ENCODE measurements around the gene FBXL19. TPM values are rescaled to one million over a fixed set of nuclear protein-coding genes. Genes with fewer than 3 reads are reported as not detected.
A peak's percentile ranks its signal among the peaks of the same experiment; 100 is the strongest.

The FBXL19 gene
- total and polyA plus RNA-seq, 2 of the 13 experiments (the other 11 are each of a cell fraction or from before 2014, with no cell fraction given) = 6.0 to 13.7 TPM

DNA sequence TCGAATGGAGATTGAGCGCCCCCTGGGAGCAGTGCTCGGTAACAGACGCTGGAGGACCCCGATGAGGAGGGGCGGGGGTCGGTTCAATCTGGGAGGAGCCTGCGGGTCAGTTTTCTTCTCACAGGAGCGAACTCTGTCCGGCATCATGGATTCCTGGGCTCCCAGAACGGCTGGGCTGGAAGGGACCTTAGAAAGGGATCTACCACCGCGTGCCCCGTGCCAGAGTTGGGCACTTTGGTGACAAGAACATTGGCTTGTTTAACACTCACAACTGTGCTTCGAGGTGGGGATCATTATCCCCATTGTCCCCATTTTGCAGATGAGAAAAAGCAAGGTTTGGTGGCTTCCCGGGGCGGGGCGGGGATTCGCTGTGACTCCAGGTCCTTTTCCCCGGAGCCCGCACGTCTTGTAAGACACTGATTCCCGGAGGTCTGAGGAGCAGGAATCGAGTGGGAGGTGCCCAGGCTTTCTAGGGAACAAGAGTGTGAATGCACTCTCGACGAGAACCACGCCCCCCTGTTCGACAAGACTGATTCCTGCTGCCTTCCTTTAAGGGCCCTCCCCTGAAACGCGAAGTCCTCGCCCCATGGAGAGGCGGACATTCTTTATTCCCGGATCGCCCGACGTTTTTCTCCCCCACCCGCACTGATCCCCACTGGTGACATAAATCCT is 1.5 kb upstream of the FBXL19 start (continued):
- TF ChIP-seq PRMT3 (CRISPR knock-in tag; IDR thresholded peaks at IDR 0.05; ENCODE audit: borderline replicate concordance, low read depth) (no peak), ZNF713 (CRISPR knock-in tag; IDR thresholded peaks at IDR 0.05) (no peak), ZSCAN31 (CRISPR knock-in tag; IDR thresholded peaks at IDR 0.05; ENCODE audit: low read depth) (no peak; the same call in none of the 2 replicates), REPIN1 (CRISPR knock-in tag; IDR thresholded peaks at IDR 0.05; ENCODE audit: borderline replicate concordance, low read depth) (peak; percentile 47; the same call in 1 of the 2 replicates), PHF5A (CRISPR knock-in tag; IDR thresholded peaks at IDR 0.05; ENCODE audit: low read depth, unreplicated experiment) (no peak), PBX2 (CRISPR knock-in tag; IDR thresholded peaks at IDR 0.05) (no peak), RNF219 (CRISPR knock-in tag; IDR thresholded peaks at IDR 0.05) (no peak), CREB1 (IDR thresholded peaks at IDR 0.05) (no peak), CREB1 (CRISPR knock-in tag; IDR thresholded peaks at IDR 0.05) (no peak), CEBPZ (IDR thresholded peaks at IDR 0.05; ENCODE audit: low read length) (no peak), SIN3B (IDR thresholded peaks at IDR 0.05; ENCODE audit: low read length) (no peak; the same call in 1 of the 2 replicates), ZNF264 (CRISPR knock-in tag; IDR thresholded peaks at IDR 0.05) (no peak)
- TF ChIP-seq, protein P1, sequence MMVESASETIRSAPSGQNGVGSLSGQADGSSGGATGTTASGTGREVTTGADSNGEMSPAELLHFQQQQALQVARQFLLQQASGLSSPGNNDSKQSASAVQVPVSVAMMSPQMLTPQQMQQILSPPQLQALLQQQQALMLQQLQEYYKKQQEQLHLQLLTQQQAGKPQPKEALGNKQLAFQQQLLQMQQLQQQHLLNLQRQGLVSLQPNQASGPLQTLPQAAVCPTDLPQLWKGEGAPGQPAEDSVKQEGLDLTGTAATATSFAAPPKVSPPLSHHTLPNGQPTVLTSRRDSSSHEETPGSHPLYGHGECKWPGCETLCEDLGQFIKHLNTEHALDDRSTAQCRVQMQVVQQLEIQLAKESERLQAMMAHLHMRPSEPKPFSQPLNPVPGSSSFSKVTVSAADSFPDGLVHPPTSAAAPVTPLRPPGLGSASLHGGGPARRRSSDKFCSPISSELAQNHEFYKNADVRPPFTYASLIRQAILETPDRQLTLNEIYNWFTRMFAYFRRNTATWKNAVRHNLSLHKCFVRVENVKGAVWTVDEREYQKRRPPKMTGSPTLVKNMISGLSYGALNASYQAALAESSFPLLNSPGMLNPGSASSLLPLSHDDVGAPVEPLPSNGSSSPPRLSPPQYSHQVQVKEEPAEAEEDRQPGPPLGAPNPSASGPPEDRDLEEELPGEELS (CRISPR knock-in tag; IDR thresholded peaks at IDR 0.05) = no peak; the same call in 1 of the 2 replicates
- TF ChIP-seq, protein P2, sequence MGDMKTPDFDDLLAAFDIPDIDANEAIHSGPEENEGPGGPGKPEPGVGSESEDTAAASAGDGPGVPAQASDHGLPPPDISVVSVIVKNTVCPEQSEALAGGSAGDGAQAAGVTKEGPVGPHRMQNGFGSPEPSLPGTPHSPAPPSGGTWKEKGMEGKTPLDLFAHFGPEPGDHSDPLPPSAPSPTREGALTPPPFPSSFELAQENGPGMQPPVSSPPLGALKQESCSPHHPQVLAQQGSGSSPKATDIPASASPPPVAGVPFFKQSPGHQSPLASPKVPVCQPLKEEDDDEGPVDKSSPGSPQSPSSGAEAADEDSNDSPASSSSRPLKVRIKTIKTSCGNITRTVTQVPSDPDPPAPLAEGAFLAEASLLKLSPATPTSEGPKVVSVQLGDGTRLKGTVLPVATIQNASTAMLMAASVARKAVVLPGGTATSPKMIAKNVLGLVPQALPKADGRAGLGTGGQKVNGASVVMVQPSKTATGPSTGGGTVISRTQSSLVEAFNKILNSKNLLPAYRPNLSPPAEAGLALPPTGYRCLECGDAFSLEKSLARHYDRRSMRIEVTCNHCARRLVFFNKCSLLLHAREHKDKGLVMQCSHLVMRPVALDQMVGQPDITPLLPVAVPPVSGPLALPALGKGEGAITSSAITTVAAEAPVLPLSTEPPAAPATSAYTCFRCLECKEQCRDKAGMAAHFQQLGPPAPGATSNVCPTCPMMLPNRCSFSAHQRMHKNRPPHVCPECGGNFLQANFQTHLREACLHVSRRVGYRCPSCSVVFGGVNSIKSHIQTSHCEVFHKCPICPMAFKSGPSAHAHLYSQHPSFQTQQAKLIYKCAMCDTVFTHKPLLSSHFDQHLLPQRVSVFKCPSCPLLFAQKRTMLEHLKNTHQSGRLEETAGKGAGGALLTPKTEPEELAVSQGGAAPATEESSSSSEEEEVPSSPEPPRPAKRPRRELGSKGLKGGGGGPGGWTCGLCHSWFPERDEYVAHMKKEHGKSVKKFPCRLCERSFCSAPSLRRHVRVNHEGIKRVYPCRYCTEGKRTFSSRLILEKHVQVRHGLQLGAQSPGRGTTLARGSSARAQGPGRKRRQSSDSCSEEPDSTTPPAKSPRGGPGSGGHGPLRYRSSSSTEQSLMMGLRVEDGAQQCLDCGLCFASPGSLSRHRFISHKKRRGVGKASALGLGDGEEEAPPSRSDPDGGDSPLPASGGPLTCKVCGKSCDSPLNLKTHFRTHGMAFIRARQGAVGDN (CRISPR knock-in tag; IDR thresholded peaks at IDR 0.05) = peak; percentile 68
- TF ChIP-seq, protein P3, sequence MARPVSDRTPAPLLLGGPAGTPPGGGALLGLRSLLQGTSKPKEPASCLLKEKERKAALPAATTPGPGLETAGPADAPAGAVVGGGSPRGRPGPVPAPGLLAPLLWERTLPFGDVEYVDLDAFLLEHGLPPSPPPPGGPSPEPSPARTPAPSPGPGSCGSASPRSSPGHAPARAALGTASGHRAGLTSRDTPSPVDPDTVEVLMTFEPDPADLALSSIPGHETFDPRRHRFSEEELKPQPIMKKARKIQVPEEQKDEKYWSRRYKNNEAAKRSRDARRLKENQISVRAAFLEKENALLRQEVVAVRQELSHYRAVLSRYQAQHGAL (CRISPR knock-in tag; IDR thresholded peaks at IDR 0.05; ENCODE audit: not compliant biosample characterization) = no peak

Measured in HepG2 (cell line).